ENCODE data around the gene CCDC7.

CCDC7 gene

GRCh38 chr10:32771217-32771616 lies 325.3 kb downstream of the CCDC7 start:
- Histone ChIP-seq H4K20me1 (ENCODE audit: insufficient read depth, low read length) (no peaks in the 10 kb centered on the region), H3K9me3 (replicated peaks; ENCODE audit: insufficient read depth, low read length) (no peaks in the 10 kb centered on the region), H3K9me2 (replicated peaks; ENCODE audit: insufficient read depth, low read length) (no peaks in the 10 kb centered on the region), H3K36me3 (replicated peaks; ENCODE audit: insufficient read depth, low read length) (no peaks in the 10 kb centered on the region), H3F3A (ENCODE audit: insufficient read depth, low read length) (no peaks in the 10 kb centered on the region), H3K4me3 (ENCODE audit: low read length) (no peak overlapping the region), H3K4me1 (ENCODE audit: low read length) (no peaks in the 10 kb centered on the region), H3K9ac (ENCODE audit: low read length) (no peak overlapping the region), H3K79me2 (ENCODE audit: low read length) (no peaks in the 10 kb centered on the region), H3K4me2 (ENCODE audit: low read depth, low read length) (no peak overlapping the region), H3K27me3 (replicated peaks; ENCODE audit: insufficient read depth, low read length) (no peaks in the 10 kb centered on the region), H2AFZ (ENCODE audit: low read length) (no peak overlapping the region), H3K27ac (ENCODE audit: low read length) (no peak overlapping the region)
- DNase-seq: no peak
- no peak for TF ChIP-seq EZH2 (optimal IDR thresholded peaks at IDR 0.05; ENCODE audit: low read depth, low read length)

DNA sequence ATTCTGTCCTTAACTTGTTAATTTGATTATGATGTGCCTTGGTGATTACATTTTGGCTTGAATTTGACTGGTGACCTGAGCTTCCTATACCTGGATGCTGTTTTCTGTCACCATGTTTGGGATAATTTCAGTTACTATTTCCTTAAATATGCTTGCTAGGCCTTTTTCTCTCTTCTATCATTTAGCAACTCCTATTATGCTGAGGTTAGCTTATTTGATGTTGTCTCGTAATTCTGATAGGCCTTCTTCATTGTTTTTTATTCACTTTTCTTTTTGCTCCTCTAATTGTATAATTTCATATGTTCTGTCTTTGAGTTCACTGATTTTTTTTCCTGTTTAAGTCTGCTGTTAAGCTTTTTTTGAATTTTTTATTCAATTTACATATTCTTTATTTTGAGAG lies 327.2 kb downstream of the CCDC7 start:
- Histone ChIP-seq H3F3A (ENCODE audit: insufficient read depth, low read length) (no peaks in the 10 kb centered on the region), H3K4me2 (ENCODE audit: low read depth, low read length) (no peak overlapping the region), H3K4me1 (ENCODE audit: low read length) (no peaks in the 10 kb centered on the region), H3K9ac (ENCODE audit: low read length) (no peak overlapping the region), H4K20me1 (ENCODE audit: insufficient read depth, low read length) (no peaks in the 10 kb centered on the region), H2AFZ (ENCODE audit: low read length) (no peak overlapping the region), H3K36me3 (replicated peaks; ENCODE audit: insufficient read depth, low read length) (no peaks in the 10 kb centered on the region), H3K4me3 (ENCODE audit: low read length) (no peak overlapping the region), H3K27me3 (replicated peaks; ENCODE audit: insufficient read depth, low read length) (no peaks in the 10 kb centered on the region), H3K9me2 (replicated peaks; ENCODE audit: insufficient read depth, low read length) (no peaks in the 10 kb centered on the region), H3K9me3 (replicated peaks; ENCODE audit: insufficient read depth, low read length) (no peaks in the 10 kb centered on the region), H3K79me2 (ENCODE audit: low read length) (no peaks in the 10 kb centered on the region), H3K27ac (ENCODE audit: low read length) (no peak overlapping the region)
- DNase-seq: no peak
- TF ChIP-seq EZH2 (optimal IDR thresholded peaks at IDR 0.05; ENCODE audit: low read depth, low read length) (no peak), EZH2phosphoT487 (IDR thresholded peaks at IDR 0.05; ENCODE audit: low read length) (no peak)
- TF ChIP-seq, protein P1, sequence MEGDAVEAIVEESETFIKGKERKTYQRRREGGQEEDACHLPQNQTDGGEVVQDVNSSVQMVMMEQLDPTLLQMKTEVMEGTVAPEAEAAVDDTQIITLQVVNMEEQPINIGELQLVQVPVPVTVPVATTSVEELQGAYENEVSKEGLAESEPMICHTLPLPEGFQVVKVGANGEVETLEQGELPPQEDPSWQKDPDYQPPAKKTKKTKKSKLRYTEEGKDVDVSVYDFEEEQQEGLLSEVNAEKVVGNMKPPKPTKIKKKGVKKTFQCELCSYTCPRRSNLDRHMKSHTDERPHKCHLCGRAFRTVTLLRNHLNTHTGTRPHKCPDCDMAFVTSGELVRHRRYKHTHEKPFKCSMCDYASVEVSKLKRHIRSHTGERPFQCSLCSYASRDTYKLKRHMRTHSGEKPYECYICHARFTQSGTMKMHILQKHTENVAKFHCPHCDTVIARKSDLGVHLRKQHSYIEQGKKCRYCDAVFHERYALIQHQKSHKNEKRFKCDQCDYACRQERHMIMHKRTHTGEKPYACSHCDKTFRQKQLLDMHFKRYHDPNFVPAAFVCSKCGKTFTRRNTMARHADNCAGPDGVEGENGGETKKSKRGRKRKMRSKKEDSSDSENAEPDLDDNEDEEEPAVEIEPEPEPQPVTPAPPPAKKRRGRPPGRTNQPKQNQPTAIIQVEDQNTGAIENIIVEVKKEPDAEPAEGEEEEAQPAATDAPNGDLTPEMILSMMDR (IDR thresholded peaks at IDR 0.05; ENCODE audit: low read length): no peak

DNA sequence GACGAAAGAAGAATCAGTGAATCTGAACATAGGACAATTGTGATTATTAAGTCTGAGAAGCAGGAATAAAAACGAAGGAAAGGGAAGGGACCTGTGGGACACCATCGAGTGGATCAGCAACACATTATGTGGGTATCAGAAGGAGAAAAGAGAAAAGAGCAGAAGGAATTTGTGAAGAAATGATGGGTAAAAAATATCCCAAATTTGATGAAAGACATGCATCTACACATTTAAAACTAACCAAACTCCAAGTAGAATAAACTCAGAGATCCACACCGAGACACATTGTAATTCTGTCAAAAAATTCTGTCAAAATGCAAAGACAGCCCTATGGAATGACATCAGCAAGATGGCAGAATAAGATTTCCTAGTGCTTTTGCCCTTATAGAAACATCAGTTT lies 341.0 kb downstream of the CCDC7 start:
- Histone ChIP-seq H3K4me3 (ENCODE audit: low read length) (no peak overlapping the region), H3K9ac (ENCODE audit: low read length) (no peak overlapping the region), H3K4me2 (ENCODE audit: low read depth, low read length) (no peak overlapping the region)

DNA sequence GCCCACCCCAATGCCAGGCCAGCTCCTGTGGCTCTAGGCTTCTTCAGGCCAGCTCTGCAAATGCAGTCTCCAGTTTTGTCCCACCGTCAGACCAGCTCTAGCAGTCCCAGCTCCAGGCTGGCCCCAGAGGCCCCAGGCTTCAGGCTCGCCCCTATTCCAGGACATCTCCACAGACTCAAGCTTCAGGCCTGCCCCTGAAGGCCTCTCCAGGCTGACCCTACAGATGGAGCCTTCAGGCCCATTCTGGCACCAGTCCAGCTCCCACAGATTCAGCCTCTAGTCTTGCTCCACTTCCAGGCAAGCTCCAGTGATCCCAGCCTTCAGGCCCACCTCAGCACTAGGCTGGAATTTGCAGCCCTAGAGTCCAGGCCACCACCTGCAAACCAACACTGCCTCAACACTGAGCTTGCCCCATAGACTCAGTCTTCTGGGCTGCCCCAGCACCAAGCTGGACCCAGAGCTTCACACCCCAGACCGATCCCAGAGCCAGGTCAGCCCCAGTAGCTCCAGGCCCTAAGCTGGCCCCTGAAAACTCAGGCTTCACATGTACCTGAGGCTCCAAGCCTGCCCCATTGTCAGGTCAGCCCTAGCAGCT lies 341.8 kb downstream of the CCDC7 start:
- TF ChIP-seq EZH2 (optimal IDR thresholded peaks at IDR 0.05; ENCODE audit: low read depth, low read length) (no peak), EZH2phosphoT487 (IDR thresholded peaks at IDR 0.05; ENCODE audit: low read length) (no peak)
- TF ChIP-seq, protein P1 (IDR thresholded peaks at IDR 0.05; ENCODE audit: low read length): no peak
- no peaks in the 10 kb centered on the region for H3K27me3 ChIP-seq (replicated peaks; ENCODE audit: insufficient read depth, low read length)
- no peak for DNase-seq
- H3K4me1 ChIP-seq (ENCODE audit: low read length): no peaks in the 10 kb centered on the region
- H3K4me2 ChIP-seq (ENCODE audit: low read depth, low read length): no peak overlapping the region
- H3K36me3 ChIP-seq (replicated peaks; ENCODE audit: insufficient read depth, low read length): no peaks in the 10 kb centered on the region
- H3K27ac ChIP-seq (ENCODE audit: low read length): no peak overlapping the region
- no peaks in the 10 kb centered on the region for H3K9me2 ChIP-seq (replicated peaks; ENCODE audit: insufficient read depth, low read length)
- H3K9me3 ChIP-seq (replicated peaks; ENCODE audit: insufficient read depth, low read length): no peaks in the 10 kb centered on the region
- no peak overlapping the region for H2AFZ ChIP-seq (ENCODE audit: low read length)
- no peak overlapping the region for H3K9ac ChIP-seq (ENCODE audit: low read length)
- H4K20me1 ChIP-seq (ENCODE audit: insufficient read depth, low read length): no peaks in the 10 kb centered on the region
- H3F3A ChIP-seq (ENCODE audit: insufficient read depth, low read length): no peaks in the 10 kb centered on the region
- H3K4me3 ChIP-seq (ENCODE audit: low read length): no peak overlapping the region
- H3K79me2 ChIP-seq (ENCODE audit: low read length): no peaks in the 10 kb centered on the region

More for the DNA sequence above, 341.0 kb downstream of the CCDC7 start:
- no peaks in the 10 kb centered on the region for H3K4me1 ChIP-seq (ENCODE audit: low read length)
- no peaks in the 10 kb centered on the region for H3K79me2 ChIP-seq (ENCODE audit: low read length)
- no peaks in the 10 kb centered on the region for H3K36me3 ChIP-seq (replicated peaks; ENCODE audit: insufficient read depth, low read length)
- H3K27me3 ChIP-seq (replicated peaks; ENCODE audit: insufficient read depth, low read length): no peaks in the 10 kb centered on the region
- TF ChIP-seq EZH2phosphoT487 (IDR thresholded peaks at IDR 0.05; ENCODE audit: low read length) (no peak), EZH2 (optimal IDR thresholded peaks at IDR 0.05; ENCODE audit: low read depth, low read length) (no peak)
- TF ChIP-seq, protein P1 (IDR thresholded peaks at IDR 0.05; ENCODE audit: low read length): no peak
- no peak for DNase-seq
- no peak overlapping the region for H2AFZ ChIP-seq (ENCODE audit: low read length)
- no peaks in the 10 kb centered on the region for H3F3A ChIP-seq (ENCODE audit: insufficient read depth, low read length)
- no peaks in the 10 kb centered on the region for H3K9me3 ChIP-seq (replicated peaks; ENCODE audit: insufficient read depth, low read length)
- H3K9me2 ChIP-seq (replicated peaks; ENCODE audit: insufficient read depth, low read length): no peaks in the 10 kb centered on the region
- no peak overlapping the region for H3K27ac ChIP-seq (ENCODE audit: low read length)
- H4K20me1 ChIP-seq (ENCODE audit: insufficient read depth, low read length): no peaks in the 10 kb centered on the region

All from MM.1S (cell line).